ENCODE results near the gene HNRNPA3. TPM values are rescaled to one million over a fixed set of nuclear protein-coding genes. Genes with fewer than 3 reads are reported as not detected.

HNRNPA3 gene
- total RNA-seq, 1 donor from 2014 or later = 184 TPM

DNA sequence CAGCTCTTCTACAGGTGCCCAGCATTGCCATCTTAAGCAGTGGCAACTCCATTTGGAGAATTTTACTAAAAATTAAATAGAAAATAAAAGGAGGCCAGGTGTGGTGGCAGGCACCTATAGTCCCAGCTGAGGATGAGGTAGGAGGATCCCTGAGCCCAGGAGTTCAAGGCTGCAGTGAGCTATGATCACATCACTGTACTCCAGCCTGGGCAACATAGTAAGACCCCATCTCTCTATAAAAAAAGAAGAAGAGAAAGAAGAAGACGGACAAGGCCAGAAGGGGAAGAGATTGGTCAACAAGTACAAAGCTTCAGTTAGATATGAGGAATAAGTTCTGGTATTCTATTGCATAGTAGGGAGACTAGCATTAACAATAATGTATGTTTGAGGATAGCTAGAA, 21.7 kb upstream of the HNRNPA3 start:
- no peak overlapping the region for H3K27ac ChIP-seq (ENCODE audit: low read depth, low read length)
- H3K36me3 ChIP-seq (ENCODE audit: insufficient read depth, low read length) = no peaks in the 10 kb centered on the region
- FAIRE-seq (no peak), DNase-seq (ENCODE audit: low read depth) (no peak)
- H3K9ac ChIP-seq (ENCODE audit: low read length) = no peak overlapping the region
- H3K4me1 Mint-ChIP-seq (ENCODE audit: low read depth, unreplicated experiment) = peaks cover 14% of the 10 kb centered on the region
- H3K27me3 Mint-ChIP-seq (ENCODE audit: low read depth, unreplicated experiment) = no peaks in the 10 kb centered on the region
- no peak overlapping the region for H3K4me3 Mint-ChIP-seq (ENCODE audit: unreplicated experiment)
- no peaks in the 10 kb centered on the region for H3K79me2 ChIP-seq (ENCODE audit: insufficient read depth, low read length)
- no peaks in the 10 kb centered on the region for H3K9me3 Mint-ChIP-seq (ENCODE audit: unreplicated experiment)
- TF ChIP-seq EZH2 (IDR thresholded peaks at IDR 0.05; ENCODE audit: insufficient read depth, low read length) = no peak
- TF ChIP-seq, protein P1, sequence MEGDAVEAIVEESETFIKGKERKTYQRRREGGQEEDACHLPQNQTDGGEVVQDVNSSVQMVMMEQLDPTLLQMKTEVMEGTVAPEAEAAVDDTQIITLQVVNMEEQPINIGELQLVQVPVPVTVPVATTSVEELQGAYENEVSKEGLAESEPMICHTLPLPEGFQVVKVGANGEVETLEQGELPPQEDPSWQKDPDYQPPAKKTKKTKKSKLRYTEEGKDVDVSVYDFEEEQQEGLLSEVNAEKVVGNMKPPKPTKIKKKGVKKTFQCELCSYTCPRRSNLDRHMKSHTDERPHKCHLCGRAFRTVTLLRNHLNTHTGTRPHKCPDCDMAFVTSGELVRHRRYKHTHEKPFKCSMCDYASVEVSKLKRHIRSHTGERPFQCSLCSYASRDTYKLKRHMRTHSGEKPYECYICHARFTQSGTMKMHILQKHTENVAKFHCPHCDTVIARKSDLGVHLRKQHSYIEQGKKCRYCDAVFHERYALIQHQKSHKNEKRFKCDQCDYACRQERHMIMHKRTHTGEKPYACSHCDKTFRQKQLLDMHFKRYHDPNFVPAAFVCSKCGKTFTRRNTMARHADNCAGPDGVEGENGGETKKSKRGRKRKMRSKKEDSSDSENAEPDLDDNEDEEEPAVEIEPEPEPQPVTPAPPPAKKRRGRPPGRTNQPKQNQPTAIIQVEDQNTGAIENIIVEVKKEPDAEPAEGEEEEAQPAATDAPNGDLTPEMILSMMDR (IDR thresholded peaks at IDR 0.05; ENCODE audit: insufficient read depth, low read depth, low read length) = no peak
- no peak overlapping the region for H3K27ac Mint-ChIP-seq (ENCODE audit: unreplicated experiment)
- no peaks in the 10 kb centered on the region for H3K36me3 Mint-ChIP-seq (ENCODE audit: low read depth, unreplicated experiment)
- H3K27me3 ChIP-seq (ENCODE audit: insufficient read depth, low read length) = no peaks in the 10 kb centered on the region
- no peak overlapping the region for H3K4me2 ChIP-seq (ENCODE audit: low read length)
- H4K20me1 ChIP-seq (ENCODE audit: insufficient read depth, low read length) = no peaks in the 10 kb centered on the region
- no peak overlapping the region for H3K4me3 ChIP-seq (ENCODE audit: insufficient read depth, low read depth, low read length)
- no peaks in the 10 kb centered on the region for H3K9me3 ChIP-seq (ENCODE audit: insufficient read depth, low read depth, low read length)
- no peaks in the 10 kb centered on the region for H3K4me1 ChIP-seq (ENCODE audit: insufficient read depth, low read length)
- no peak overlapping the region for H2AFZ ChIP-seq (ENCODE audit: low read depth, low read length)

DNA sequence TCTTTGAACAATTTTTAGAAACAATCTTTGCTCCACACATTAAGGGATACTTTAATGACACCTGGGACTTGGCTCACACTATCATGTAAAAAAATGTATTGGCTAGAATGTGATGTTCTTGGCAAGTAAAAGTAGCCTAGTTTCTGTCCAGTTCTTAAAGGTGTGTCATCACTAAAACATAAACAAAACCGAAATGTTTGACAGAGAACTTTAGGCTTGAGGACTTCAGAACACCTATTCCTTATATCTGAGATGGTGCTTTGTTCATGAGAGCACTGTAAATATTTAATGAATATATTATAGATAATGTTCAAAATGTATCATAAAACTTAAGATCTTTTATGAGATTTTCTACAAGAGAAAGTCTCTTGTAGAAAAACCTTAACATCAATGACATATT, 19.8 kb upstream of the HNRNPA3 start:
- H3K4me1 Mint-ChIP-seq (ENCODE audit: low read depth, unreplicated experiment) = peaks cover 9% of the 10 kb centered on the region
- H3K27me3 Mint-ChIP-seq (ENCODE audit: low read depth, unreplicated experiment) = no peaks in the 10 kb centered on the region
- Histone ChIP-seq H3K27me3 (ENCODE audit: insufficient read depth, low read length) (no peaks in the 10 kb centered on the region), H3K36me3 (ENCODE audit: insufficient read depth, low read length) (no peaks in the 10 kb centered on the region), H2AFZ (ENCODE audit: low read depth, low read length) (no peak overlapping the region), H3K79me2 (ENCODE audit: insufficient read depth, low read length) (no peaks in the 10 kb centered on the region), H3K4me1 (ENCODE audit: insufficient read depth, low read length) (no peaks in the 10 kb centered on the region), H3K9me3 (ENCODE audit: insufficient read depth, low read depth, low read length) (no peaks in the 10 kb centered on the region), H3K4me2 (ENCODE audit: low read length) (no peak overlapping the region), H3K27ac (ENCODE audit: low read depth, low read length) (no peak overlapping the region), H3K9ac (ENCODE audit: low read length) (no peak overlapping the region), H4K20me1 (ENCODE audit: insufficient read depth, low read length) (no peaks in the 10 kb centered on the region), H3K4me3 (ENCODE audit: insufficient read depth, low read depth, low read length) (no peak overlapping the region)
- no peaks in the 10 kb centered on the region for H3K9me3 Mint-ChIP-seq (ENCODE audit: unreplicated experiment)
- no peaks in the 10 kb centered on the region for H3K36me3 Mint-ChIP-seq (ENCODE audit: low read depth, unreplicated experiment)
- no peak for FAIRE-seq
- DNase-seq (ENCODE audit: low read depth) = no peak
- H3K4me3 Mint-ChIP-seq (ENCODE audit: unreplicated experiment) = no peak overlapping the region
- H3K27ac Mint-ChIP-seq (ENCODE audit: unreplicated experiment) = no peak overlapping the region
- TF ChIP-seq EZH2 (IDR thresholded peaks at IDR 0.05; ENCODE audit: insufficient read depth, low read length) = no peak

DNA sequence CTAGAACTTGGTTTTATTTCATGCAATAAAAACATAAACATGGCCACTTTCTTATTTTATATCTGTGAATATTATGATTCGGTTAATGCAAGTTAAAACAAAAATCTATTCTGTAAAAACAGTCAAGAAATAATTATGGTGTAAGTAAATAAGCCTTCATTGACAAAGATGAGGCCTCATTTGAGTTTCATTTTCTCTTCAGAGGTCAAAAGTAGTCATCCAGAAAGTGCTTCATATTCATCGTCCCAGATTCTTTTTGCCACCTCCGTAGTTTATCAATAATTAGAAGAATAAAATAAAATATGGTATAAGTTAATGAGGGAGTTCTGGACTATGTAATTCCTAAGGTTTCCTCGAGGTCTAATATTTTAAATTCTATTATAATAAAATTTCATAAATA, 19.4 kb upstream of the HNRNPA3 start:
- Histone ChIP-seq H3K27ac (ENCODE audit: low read depth, low read length) (no peak overlapping the region), H2AFZ (ENCODE audit: low read depth, low read length) (no peak overlapping the region), H4K20me1 (ENCODE audit: insufficient read depth, low read length) (no peaks in the 10 kb centered on the region), H3K36me3 (ENCODE audit: insufficient read depth, low read length) (no peaks in the 10 kb centered on the region), H3K79me2 (ENCODE audit: insufficient read depth, low read length) (no peaks in the 10 kb centered on the region), H3K4me2 (ENCODE audit: low read length) (no peak overlapping the region), H3K9ac (ENCODE audit: low read length) (no peak overlapping the region), H3K9me3 (ENCODE audit: insufficient read depth, low read depth, low read length) (no peaks in the 10 kb centered on the region), H3K27me3 (ENCODE audit: insufficient read depth, low read length) (no peaks in the 10 kb centered on the region), H3K4me3 (ENCODE audit: insufficient read depth, low read depth, low read length) (no peak overlapping the region), H3K4me1 (ENCODE audit: insufficient read depth, low read length) (no peaks in the 10 kb centered on the region)
- H3K4me3 Mint-ChIP-seq (ENCODE audit: unreplicated experiment) = no peak overlapping the region
- no peak for FAIRE-seq
- no peak for DNase-seq (ENCODE audit: low read depth)
- TF ChIP-seq, protein P1 (IDR thresholded peaks at IDR 0.05; ENCODE audit: insufficient read depth, low read depth, low read length) = no peak
- TF ChIP-seq EZH2 (IDR thresholded peaks at IDR 0.05; ENCODE audit: insufficient read depth, low read length) = no peak
- no peaks in the 10 kb centered on the region for H3K27me3 Mint-ChIP-seq (ENCODE audit: low read depth, unreplicated experiment)
- no peaks in the 10 kb centered on the region for H3K9me3 Mint-ChIP-seq (ENCODE audit: unreplicated experiment)
- H3K36me3 Mint-ChIP-seq (ENCODE audit: low read depth, unreplicated experiment) = no peaks in the 10 kb centered on the region
- H3K4me1 Mint-ChIP-seq (ENCODE audit: low read depth, unreplicated experiment) = peaks cover 5% of the 10 kb centered on the region
- H3K27ac Mint-ChIP-seq (ENCODE audit: unreplicated experiment) = no peak overlapping the region
